Skeletal muscle tissue (tissue), 4 donors: ENCODE results near the gene FOXC1. TPM values are rescaled to one million over a fixed set of nuclear protein-coding genes. Genes with fewer than 3 reads are reported as not detected.

Source experiments
- H3K27ac ChIP-seq: one replicate; pipeline ENCODE4 v1.7.0; 2013; ENCODE audit warnings: mild to moderate bottlenecking, low read depth, low read length, inconsistent platforms
- H3K27me3 ChIP-seq, 3 donors: one replicate each; pipeline ENCODE4 v1.7.0; 2013; ENCODE audit warnings: low read length in 3 of 3; ENCODE audit not compliant: control insufficient read depth in 3 of 3, insufficient read depth in 3 of 3
- H3K36me3 ChIP-seq, 3 donors: one replicate each; pipeline ENCODE4 v1.7.0; 2013; ENCODE audit warnings: low read length in 3 of 3; ENCODE audit not compliant: control insufficient read depth in 3 of 3, insufficient read depth in 3 of 3
- H3K4me1 ChIP-seq, 3 donors: one replicate each; pipeline ENCODE4 v1.7.0; 2013; ENCODE audit warnings: low read length in 3 of 3, mild to moderate bottlenecking in 3 of 3; ENCODE audit not compliant: control insufficient read depth in 3 of 3, insufficient read depth in 3 of 3
- H3K4me3 ChIP-seq, 3 donors: one replicate each; pipeline ENCODE4 v1.7.0; 2013; ENCODE audit warnings: low read length in 3 of 3
- H3K9ac ChIP-seq, 3 donors: one replicate each; pipeline ENCODE4 v1.7.0; 2013; ENCODE audit warnings: low read length in 3 of 3, mild to moderate bottlenecking in 3 of 3, moderate library complexity in 2 of 3, low read depth in 1 of 3
- H3K9me3 ChIP-seq, 3 donors: one replicate each; pipeline ENCODE4 v1.7.0; 2013; ENCODE audit warnings: low read length in 3 of 3; ENCODE audit not compliant: control insufficient read depth in 3 of 3
- total RNA-seq: library from RNA; depleted of rRNA; stranded (reverse); fragments of >200 nt; gene quantifications from one replicate; pipeline ENCODE4 v1.2.3, GENCODE V29; 2014
- donor health status: Osteomylitis.

Gene FOXC1
- total RNA-seq, 1 donor from 2014 or later, result 1.6 TPM

- Histone ChIP-seq H3K27ac (no peak overlapping the region), H3K4me3 (no peak overlapping the region), H3K9ac (no peak overlapping the region), H3K9me3 (no peaks in the 10 kb centered on the region), H3K4me1 (peaks cover 2 to 13% (median 3%) of the 10 kb centered on the region in 3 donors), H3K27me3 (peaks cover 31 to 43% (median 35%) of the 10 kb centered on the region in 3 donors), H3K36me3 (no peaks in the 10 kb centered on the region)
Measured at GRCh38 chr6:1630212-1630770, 20.6 kb downstream of the FOXC1 start.

- H3K27ac ChIP-seq, result no peak overlapping the region
- H3K36me3 ChIP-seq, result no peaks in the 10 kb centered on the region
- no peaks in the 10 kb centered on the region for H3K9me3 ChIP-seq
- H3K9ac ChIP-seq, result no peak overlapping the region
- H3K4me3 ChIP-seq, result no peak overlapping the region
- H3K27me3 ChIP-seq, result peaks cover 28 to 38% (median 31%) of the 10 kb centered on the region in 3 donors
- H3K4me1 ChIP-seq, result peaks cover 0 to 16% (median 3%) of the 10 kb centered on the region in 3 donors
Measured at GRCh38 chr6:1630771-1631217, 21.1 kb downstream of the FOXC1 start.

GRCh38 chr6:1631251-1631650 lies 21.5 kb downstream of the FOXC1 start:
- H3K4me1 ChIP-seq, result peaks cover 0 to 16% (median 3%) of the 10 kb centered on the region in 3 donors
- no peak overlapping the region for H3K4me3 ChIP-seq
- no peaks in the 10 kb centered on the region for H3K9me3 ChIP-seq
- H3K27me3 ChIP-seq, result peaks cover 23 to 33% (median 27%) of the 10 kb centered on the region in 3 donors
- H3K36me3 ChIP-seq, result no peaks in the 10 kb centered on the region
- no peak overlapping the region for H3K27ac ChIP-seq
- H3K9ac ChIP-seq, result no peak overlapping the region

- no peaks in the 10 kb centered on the region for H3K36me3 ChIP-seq
- H3K27ac ChIP-seq, result no peak overlapping the region
- H3K9ac ChIP-seq, result no peak overlapping the region
- H3K9me3 ChIP-seq, result no peaks in the 10 kb centered on the region
- no peak overlapping the region for H3K4me3 ChIP-seq
- H3K27me3 ChIP-seq, result peaks cover 4 to 11% (median 8%) of the 10 kb centered on the region in 3 donors
- H3K4me1 ChIP-seq, result peaks cover 3 to 16% (median 11%) of the 10 kb centered on the region in 3 donors
Measured at GRCh38 chr6:1633366-1634021, 23.8 kb downstream of the FOXC1 start.

DNA sequence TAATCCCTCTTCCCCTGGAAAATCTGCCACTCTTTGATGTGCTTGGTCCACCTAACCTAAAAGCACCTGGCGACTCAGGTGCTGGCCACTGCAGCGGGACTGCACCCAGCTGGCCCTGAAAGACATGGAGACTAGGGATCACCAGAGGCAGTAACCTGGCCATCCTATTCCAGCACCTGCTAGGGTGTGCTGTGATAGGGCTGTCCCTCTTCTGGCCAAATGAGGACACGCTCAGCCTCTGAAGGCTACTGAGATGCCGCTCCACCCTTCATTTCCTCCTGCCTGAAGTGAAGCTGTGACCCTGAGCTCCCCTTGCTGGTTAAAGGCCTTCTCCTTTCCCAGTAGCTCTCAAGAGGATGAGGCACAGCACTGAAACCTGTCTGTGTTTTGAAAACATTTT lies 24.4 kb downstream of the FOXC1 start:
- Histone ChIP-seq H3K4me3 (no peak overlapping the region), H3K36me3 (no peaks in the 10 kb centered on the region), H3K4me1 (peaks cover 3 to 16% (median 11%) of the 10 kb centered on the region in 3 donors), H3K9me3 (no peaks in the 10 kb centered on the region), H3K27ac (no peak overlapping the region), H3K27me3 (peaks cover 3 to 6% (median 5%) of the 10 kb centered on the region in 3 donors), H3K9ac (no peak overlapping the region)

DNA sequence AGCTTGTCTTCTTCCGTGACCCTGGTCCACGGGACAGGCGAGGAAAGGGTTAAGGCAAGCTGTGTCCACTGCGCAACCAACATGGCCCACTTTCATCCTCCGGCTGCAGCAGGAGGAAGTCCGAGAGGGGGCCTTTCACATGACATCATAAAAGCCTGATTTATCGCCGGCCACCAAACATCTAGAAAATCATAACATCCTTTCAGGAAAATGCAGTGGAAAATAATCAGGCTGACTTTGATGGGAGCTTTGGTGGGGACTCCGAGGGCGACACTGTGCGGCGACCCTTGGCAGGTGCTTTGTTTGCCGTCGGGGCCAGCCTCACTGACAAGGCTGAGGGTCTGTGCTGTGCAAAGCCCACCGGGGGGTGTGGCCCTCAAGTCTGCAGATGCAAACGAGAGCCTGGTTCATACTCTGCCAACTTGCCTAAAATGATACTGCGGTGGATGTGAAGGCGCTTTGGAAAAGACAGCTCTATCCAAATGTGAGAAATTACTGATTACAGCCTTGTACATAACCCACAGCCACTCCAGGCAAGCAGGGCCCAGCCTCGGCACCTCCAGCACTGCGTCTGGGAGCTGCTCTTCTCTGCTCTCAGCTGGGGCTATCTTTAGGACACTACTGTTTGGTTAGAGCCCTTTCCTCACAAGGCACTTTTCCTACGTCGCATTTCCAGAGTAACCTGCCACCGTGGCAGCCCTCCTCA lies 25.7 kb downstream of the FOXC1 start:
- Histone ChIP-seq H3K4me3 (peak overlapping the region in 1 of 3 donors; percentile 22), H3K27ac (no peak overlapping the region), H3K36me3 (no peaks in the 10 kb centered on the region), H3K9me3 (no peaks in the 10 kb centered on the region), H3K4me1 (peaks cover 3 to 16% (median 11%) of the 10 kb centered on the region in 3 donors), H3K27me3 (no peaks in the 10 kb centered on the region), H3K9ac (no peak overlapping the region)

- no peak overlapping the region for H3K4me3 ChIP-seq
- H3K27ac ChIP-seq, result no peak overlapping the region
Measured at GRCh38 chr6:1636272-1636825, 26.6 kb downstream of the FOXC1 start.

DNA sequence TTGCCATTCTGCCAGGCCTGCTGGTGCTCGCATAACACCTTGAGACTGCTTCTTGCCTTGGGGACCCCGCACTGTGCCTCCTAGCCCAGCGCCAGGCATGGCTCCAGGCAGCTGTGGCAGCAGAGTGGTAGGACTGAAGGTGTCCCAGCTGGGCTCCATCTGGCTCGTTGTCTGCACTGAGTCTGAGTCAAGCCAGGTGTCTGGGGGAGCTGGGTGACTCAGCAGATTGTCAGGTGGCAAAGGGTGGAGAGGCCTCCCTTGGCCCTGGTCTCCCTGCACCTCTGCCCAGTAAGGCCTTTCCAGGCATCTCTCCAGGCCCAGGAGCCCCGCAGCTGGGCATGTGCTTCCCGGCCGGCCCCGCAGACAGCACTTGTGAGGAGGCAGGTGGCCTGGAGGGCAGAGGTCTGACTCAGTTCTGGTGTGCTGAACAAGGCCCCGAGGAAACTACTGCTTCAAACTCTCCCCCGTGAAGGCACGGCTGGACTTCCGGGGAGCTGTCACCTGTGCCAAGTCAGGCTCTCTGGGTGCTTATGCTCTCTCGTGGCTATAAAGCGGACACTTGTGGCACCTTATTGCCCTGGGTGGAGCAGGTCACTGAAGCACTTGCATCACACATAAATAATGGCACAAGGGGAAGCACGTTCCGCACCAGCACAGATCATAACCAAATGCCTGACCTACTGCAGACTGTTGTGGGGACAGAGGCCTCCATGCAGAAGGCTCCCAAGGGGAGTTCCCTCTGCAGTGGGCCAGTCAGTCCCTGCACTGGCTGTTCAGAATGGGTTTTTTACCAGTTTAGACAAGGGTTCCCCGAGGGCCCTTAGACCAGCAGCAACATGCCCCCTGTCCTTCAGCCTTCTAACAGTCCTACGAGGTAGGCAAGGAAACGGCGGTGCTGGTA lies 27.5 kb downstream of the FOXC1 start:
- Histone ChIP-seq H3K27me3 (no peaks in the 10 kb centered on the region), H3K4me3 (no peak overlapping the region)

More at GRCh38 chr6:1636272-1636825, 26.6 kb downstream of the FOXC1 start:
- Histone ChIP-seq H3K4me1 (peaks cover 3 to 16% (median 11%) of the 10 kb centered on the region in 3 donors), H3K36me3 (no peaks in the 10 kb centered on the region), H3K9me3 (no peaks in the 10 kb centered on the region), H3K27me3 (no peaks in the 10 kb centered on the region), H3K9ac (no peak overlapping the region)

DNA sequence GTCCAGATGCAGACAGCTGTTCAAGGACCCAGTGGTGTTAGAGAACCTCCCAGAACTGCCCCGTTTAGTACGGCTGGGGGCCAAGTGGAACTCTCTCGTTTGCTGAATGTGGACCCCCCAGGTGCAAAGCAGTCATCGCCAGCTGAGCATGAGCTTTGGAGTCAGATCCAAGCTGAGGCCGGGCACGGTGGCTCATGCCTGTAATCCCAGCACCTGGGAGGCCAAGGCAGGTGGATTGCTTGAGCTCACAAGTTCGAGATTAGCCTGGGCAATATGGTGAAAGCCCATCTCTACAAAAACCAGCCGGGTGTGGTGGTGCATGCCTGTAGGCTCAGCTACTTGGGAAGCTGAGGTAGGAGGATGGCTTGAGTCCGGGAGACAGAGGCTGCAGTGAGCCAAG lies 29.7 kb downstream of the FOXC1 start:
- no peak overlapping the region for H3K27ac ChIP-seq
- H3K4me3 ChIP-seq, result no peak overlapping the region
- H3K27me3 ChIP-seq, result no peaks in the 10 kb centered on the region
- peaks cover 3 to 11% (median 9%) of the 10 kb centered on the region in 3 donors for H3K4me1 ChIP-seq
- H3K9me3 ChIP-seq, result no peaks in the 10 kb centered on the region
- H3K9ac ChIP-seq, result no peak overlapping the region
- H3K36me3 ChIP-seq, result no peaks in the 10 kb centered on the region

More for the DNA sequence above, 27.5 kb downstream of the FOXC1 start:
- H3K27ac ChIP-seq, result no peak overlapping the region
- H3K9ac ChIP-seq, result no peak overlapping the region
- no peaks in the 10 kb centered on the region for H3K36me3 ChIP-seq
- H3K9me3 ChIP-seq, result no peaks in the 10 kb centered on the region
- peaks cover 3 to 16% (median 11%) of the 10 kb centered on the region in 3 donors for H3K4me1 ChIP-seq
